GM12878 (cell line): ENCODE data around the gene AGRN. TPM values are rescaled to one million over a fixed set of nuclear protein-coding genes. Genes with fewer than 3 reads are reported as not detected.

Experiments used
- ATAC-seq: fragments of 200-7000 bp; cut with Tn5 transposase; 3 replicates; pipeline ENCODE4 v1.9.1; 2020; ENCODE audit warnings: mild to moderate bottlenecking, moderate library complexity
- BruUV-seq: library from RNA; stranded (reverse); fragments of 400-500 nt; replicated peaks from 2 replicates; lab custom pipeline; 2021; lab: Mats Ljungman, UMichigan
- CTCF ChIA-PET: fragments of 300-600 bp; sonication (Branson Sonifier 250); formaldehyde crosslinking; extraction: SDS; loops from one replicate; lab custom pipeline; 2021; ENCODE audit warnings: inconsistent platforms; lab: Yijun Ruan, JAX
- POLR2A ChIA-PET: fragments of 350-600 bp; formaldehyde crosslinking; extraction: SDS; loops from one replicate; lab custom pipeline; 2021; ENCODE audit warnings: inconsistent platforms; lab: Charles Lee
- RAD21 ChIA-PET: fragments of 300-600 bp; sonication (Branson Sonifier 250); formaldehyde crosslinking; loops from one replicate; lab custom pipeline; 2023; ENCODE audit warnings: antibody characterized with exemption; ENCODE audit not compliant: unreplicated experiment; lab: Charles Lee
- SMC1A ChIA-PET: fragments of 300-600 bp; sonication (Branson Sonifier 250); formaldehyde crosslinking; loops from one replicate; lab custom pipeline; 2023; ENCODE audit not compliant: unreplicated experiment, uncharacterized antibody; lab: Charles Lee
- DNase-seq: peaks from one replicate; pipeline ENCODE4 v3.0.0-alpha.2; 2011; ENCODE audit warnings: low read depth, low spot score
- FAIRE-seq: peaks from 3 replicates; lab custom pipeline; 2011; peaks lifted over from hg19 to GRCh38; lab: Jason Lieb, UNC
- H2AFZ ChIP-seq: 2 replicates; pipeline ENCODE4 v1.6.0; 2011; ENCODE audit warnings: low read depth, low read length, control low read depth; ENCODE audit not compliant: control insufficient read depth
- H3K27ac ChIP-seq: 2 replicates; pipeline ENCODE4 v1.5.1; 2011; ENCODE audit warnings: control low read depth; ENCODE audit not compliant: control insufficient read depth, insufficient read depth
- H3K27me3 ChIP-seq, 2 experiments: replicated peaks in 1 of 2; 2 replicates each; pipeline versions ENCODE4 v1.6.0 to v1.6.1; 2011; ENCODE audit warnings: low read length in 1 of 2; ENCODE audit not compliant: control insufficient read depth in 2 of 2, insufficient read depth in 2 of 2
- H3K36me3 ChIP-seq, 2 experiments: 2 replicates each; pipeline ENCODE4 v1.5.1; 2011; ENCODE audit warnings: low read length in 1 of 2; ENCODE audit not compliant: control insufficient read depth in 2 of 2, insufficient read depth in 2 of 2
- H3K4me1 ChIP-seq: 2 replicates; pipeline ENCODE4 v1.6.1; 2011; ENCODE audit warnings: mild to moderate bottlenecking, low read length, moderate library complexity, mixed read lengths; ENCODE audit not compliant: control insufficient read depth, insufficient read depth
- H3K4me2 ChIP-seq: 2 replicates; pipeline ENCODE4 v1.6.0; 2011; ENCODE audit warnings: control low read depth; ENCODE audit not compliant: control insufficient read depth, insufficient read depth
- H3K4me3 ChIP-seq: fragments of 200-600 bp; sonication (generic); 2 replicates; pipeline ENCODE4 v1.5.1; 2016
- H3K79me2 ChIP-seq: 2 replicates; pipeline ENCODE4 v1.6.0; 2011; ENCODE audit warnings: low read length; ENCODE audit not compliant: control insufficient read depth, insufficient read depth
- H3K9ac ChIP-seq: 2 replicates; pipeline ENCODE4 v1.8.0; 2011; ENCODE audit warnings: low read length, control low read depth, mixed read lengths; ENCODE audit not compliant: control insufficient read depth, insufficient read depth
- H3K9me3 ChIP-seq: replicated peaks from 3 replicates; pipeline ENCODE4 v1.5.1; 2011; ENCODE audit warnings: mild to moderate bottlenecking, low read length; ENCODE audit not compliant: control insufficient read depth, insufficient read depth
- H4K20me1 ChIP-seq: 2 replicates; pipeline ENCODE4 v1.6.0; 2011; ENCODE audit not compliant: control insufficient read depth, insufficient read depth
- BACH1 ChIP-seq: fragments of 450-650 bp; IDR thresholded peaks from 2 replicates; pipeline ENCODE4 v1.6.1; 2017; ENCODE audit warnings: mild to moderate bottlenecking, borderline replicate concordance
- BHLHE40 ChIP-seq, 2 experiments: fragments of 450-650 bp in 1 of 2; IDR thresholded peaks; 2 replicates each; pipeline ENCODE4 v1.6.1; 2011 to 2017; ENCODE audit warnings: low read depth in 2 of 2, borderline replicate concordance in 1 of 2, improper control_type of control experiment in 1 of 2, low read length in 1 of 2, mild to moderate bottlenecking in 1 of 2
- CHD4 ChIP-seq: fragments of 200-600 bp; sonication (generic); IDR thresholded peaks from 2 replicates; pipeline ENCODE4 v1.6.1; 2016; ENCODE audit warnings: mild to moderate bottlenecking
- CTCF ChIP-seq, 3 experiments: IDR thresholded peaks in 2 of 3; conservative IDR thresholded peaks in 1 of 3; 2 replicates each; pipeline ENCODE4 v1.5.1; 2011; ENCODE audit warnings: low read depth in 3 of 3, low read length in 3 of 3, mild to moderate bottlenecking in 3 of 3, control low read depth in 2 of 3, moderate library complexity in 2 of 3, inconsistent platforms in 1 of 3, mixed read lengths in 1 of 3; ENCODE audit not compliant: control insufficient read depth in 2 of 3, insufficient read depth in 1 of 3; ENCODE audit errors: extremely low read depth in 1 of 3
- HDGF ChIP-seq: fragments of 450-650 bp; IDR thresholded peaks from 2 replicates; pipeline ENCODE4 v1.6.1; 2016; ENCODE audit warnings: antibody characterized with exemption
- KLF5 ChIP-seq: fragments of 450-650 bp; IDR thresholded peaks from 2 replicates; pipeline ENCODE4 v1.6.1; 2014; ENCODE audit warnings: mild to moderate bottlenecking; ENCODE audit not compliant: partially characterized antibody
- NFYA ChIP-seq: IDR thresholded peaks from 2 replicates; pipeline ENCODE4 v1.6.1; 2011; ENCODE audit warnings: low read depth, mild to moderate bottlenecking, low read length, improper control_type of control experiment, borderline replicate concordance
- NR2C1 ChIP-seq: fragments of 450-650 bp; IDR thresholded peaks from 2 replicates; pipeline ENCODE4 v1.6.1; 2017; ENCODE audit warnings: antibody characterized with exemption, mild to moderate bottlenecking, moderate library complexity
- PML ChIP-seq: IDR thresholded peaks from 2 replicates; pipeline ENCODE4 v1.6.1; 2012; ENCODE audit warnings: low read length, inconsistent platforms
- RAD21 ChIP-seq: IDR thresholded peaks from 2 replicates; pipeline ENCODE4 v1.6.1; 2011; ENCODE audit warnings: mild to moderate bottlenecking, low read depth, low read length, moderate library complexity; ENCODE audit not compliant: insufficient read depth
- RELB ChIP-seq: fragments of 450-650 bp; IDR thresholded peaks from 2 replicates; pipeline ENCODE4 v1.6.1; 2017; ENCODE audit warnings: low read depth, mild to moderate bottlenecking, moderate library complexity
- SMARCA5 ChIP-seq: fragments of 450-650 bp; IDR thresholded peaks from 2 replicates; pipeline ENCODE4 v1.6.1; 2017; ENCODE audit warnings: mild to moderate bottlenecking
- TAF1 ChIP-seq: IDR thresholded peaks from 2 replicates; pipeline ENCODE4 v1.6.1; 2011; ENCODE audit warnings: mild to moderate bottlenecking, low read depth, low read length, borderline replicate concordance
- USF1 ChIP-seq: IDR thresholded peaks from 2 replicates; pipeline ENCODE4 v1.6.1; 2011; ENCODE audit warnings: borderline replicate concordance, low read depth, mild to moderate bottlenecking, moderate library complexity, mixed read lengths, low read length; ENCODE audit not compliant: insufficient read depth; ENCODE audit errors: extremely low read length
- YBX1 ChIP-seq: fragments of 450-650 bp; IDR thresholded peaks from 2 replicates; pipeline ENCODE4 v1.6.1; 2016; ENCODE audit warnings: antibody characterized with exemption
- ZBED1 ChIP-seq: IDR thresholded peaks from 2 replicates; pipeline ENCODE4 v1.6.1; 2016; ENCODE audit warnings: borderline replicate concordance
- WGBS: methylation state at CpG from one replicate; pipeline ENCODE4 v1.1.6; 2016; ENCODE audit warnings: low lambda C conversion rate; ENCODE audit not compliant: insufficient replicate concordance, insufficient coverage; ENCODE audit errors: missing lambda C conversion rate; 5-methylcytosine and 5-hydroxymethylcytosine counted together
- in situ Hi-C: fragments of 300-500 bp; cut with MboI; formaldehyde crosslinking; loops from 9 replicates; pipeline ENCODE4 v1.14.3; 2018; ENCODE audit warnings: mixed read lengths
- intact Hi-C: fragments of 100-400 bp; cut with micrococcal nuclease; formaldehyde crosslinking; loops from one replicate; pipeline ENCODE4 v1.14.2; 2022; ENCODE audit not compliant: unreplicated experiment
- polyA plus RNA-seq, 11 experiments: library from polyadenylated mRNA; depleted of rRNA in 4 of 11; unstranded in 6 of 11; stranded (reverse) in 5 of 11; fragments of >200 nt; fragmentation: Nextera tagmentation in 4 of 11; fragmentation: Illumina TruSeq in 1 of 11; extraction: Ambion mirVana in 4 of 11; extraction: Trizol in 1 of 11; gene quantifications; 1 replicate in 1 of 11; 2 replicates in 10 of 11; pipeline versions ENCODE4 v1.2.1 to v1.2.3, GENCODE V29; 2011 to 2016; ENCODE audit warnings: inconsistent platforms in 2 of 11, missing spikeins in 2 of 11, low read depth in 1 of 11
- total RNA-seq, 4 experiments: library from RNA; depleted of rRNA in 3 of 4; stranded (reverse); fragments of >200 nt in 3 of 4; fragmentation: Illumina TruSeq in 1 of 4; extraction: Trizol in 1 of 4; gene quantifications; 2 replicates each; pipeline versions ENCODE4 v1.2.1 to v1.2.3, GENCODE V29; 2013 to 2021

Gene AGRN
- total and polyA plus RNA-seq, 10 of the 15 experiments (the other 5 are each of a cell fraction or from before 2014, with no cell fraction given), result 0.02 to 41.8 (median 4.1) TPM

GRCh38 chr1:974293-974640 lies 45.7 kb upstream of the AGRN start:
- intact Hi-C loops (no loop called here), in situ Hi-C loops (no loop called here)
- ChIA-PET SMC1A (no interaction called here), CTCF (no interaction called here), RAD21 (no interaction called here), POLR2A (no interaction called here)
- BruUV-seq, result no TSS peak
- WGBS, result 47% methylated on average over 11 of the region's 11 CpGs
- no peaks in the 10 kb centered on the region for H4K20me1 ChIP-seq
- no peaks in the 10 kb centered on the region for H3K36me3 ChIP-seq
- H3K4me2 ChIP-seq, result no peak overlapping the region
- FAIRE-seq (no peak), ATAC-seq (no peak), DNase-seq (no peak)
- no peak for TF ChIP-seq NFYA
- no peak for TF ChIP-seq NR2C1
- TF ChIP-seq CTCF (IDR thresholded peaks at IDR 0.05 in 2 of 3, conservative IDR thresholded peaks at IDR 0.05 in 1 of 3; ENCODE audit: control insufficient read depth in 2 of 3, extremely low read depth in 1 of 3, insufficient read depth in 1 of 3, low read depth in 3 of 3, low read length in 3 of 3), result no peak
- TF ChIP-seq PML, result no peak
- no peak for TF ChIP-seq RAD21
- no peak for TF ChIP-seq BHLHE40 (IDR thresholded peaks at IDR 0.05; ENCODE audit: borderline replicate concordance in 1 of 2, low read depth in 2 of 2, low read length in 1 of 2)
- no peak for TF ChIP-seq RELB
- TF ChIP-seq BACH1, result no peak
- no peak for TF ChIP-seq CHD4
- TF ChIP-seq USF1, result no peak
- TF ChIP-seq ZBED1, result no peak
- no peak for TF ChIP-seq TAF1
- TF ChIP-seq HDGF, result no peak
- TF ChIP-seq SMARCA5, result no peak
- no peak for TF ChIP-seq KLF5
- no peak for TF ChIP-seq YBX1
- H3K79me2 ChIP-seq, result no peaks in the 10 kb centered on the region
- H3K9me3 ChIP-seq, result no peaks in the 10 kb centered on the region; the same call in 2 of the 3 replicates
- H2AFZ ChIP-seq, result no peak overlapping the region
- no peak overlapping the region for H3K9ac ChIP-seq
- H3K27ac ChIP-seq, result no peak overlapping the region
- H3K27me3 ChIP-seq, result no peaks in the 10 kb centered on the region
- H3K4me3 ChIP-seq, result no peak overlapping the region
- no peaks in the 10 kb centered on the region for H3K4me1 ChIP-seq
